DND-41 (cell line): Measurements from ENCODE around the gene IL21R.

Experiments used
- CTCF ChIP-seq: IDR thresholded peaks from 2 replicates; pipeline ENCODE4 v1.5.1; 2012; ENCODE audit warnings: borderline replicate concordance, low read length, moderate library complexity, mild to moderate bottlenecking; ENCODE audit not compliant: poor library complexity, severe bottlenecking; ENCODE audit errors: extremely low read depth
- EZH2 ChIP-seq: IDR thresholded peaks from 3 replicates; pipeline ENCODE4 v1.6.1; 2012; ENCODE audit warnings: borderline replicate concordance, low read depth, mild to moderate bottlenecking, moderate library complexity, low read length, inconsistent platforms; ENCODE audit not compliant: severe bottlenecking

GRCh38 chr16:27374221-27374803, 27.7 kb upstream of the IL21R start:
- no peak for TF ChIP-seq CTCF
- no peak for TF ChIP-seq EZH2
